OCI-LY7 (cell line): ENCODE measurements around the gene PTPRU. TPM values are rescaled to one million over a fixed set of nuclear protein-coding genes. Genes with fewer than 3 reads are reported as not detected.

Source experiments
- BruUV-seq: library from RNA; stranded (reverse); fragments of 400-500 nt; replicated peaks from 2 replicates; lab custom pipeline; 2021; lab: Mats Ljungman, UMichigan
- CTCF ChIA-PET: fragments of 300-600 bp; sonication (Branson Sonifier 250); formaldehyde crosslinking; loops from one replicate; lab custom pipeline; 2022; ENCODE audit warnings: antibody characterized with exemption; ENCODE audit not compliant: unreplicated experiment; lab: Charles Lee
- POLR2A ChIA-PET: fragments of 300-600 bp; sonication (Branson Sonifier 250); formaldehyde crosslinking; loops from one replicate; lab custom pipeline; 2022; ENCODE audit warnings: antibody characterized with exemption; lab: Charles Lee
- DNase-seq: peaks from one replicate; pipeline ENCODE4 v3.0.0-alpha.2; 2015; ENCODE audit warnings: low spot score
- H2AFZ ChIP-seq: fragments of 200-600 bp; sonication (generic), shearing (Covaris generic); 2 replicates; pipeline ENCODE4 v1.6.1; 2014; ENCODE audit warnings: mild to moderate bottlenecking, antibody characterized with exemption, low read length, moderate library complexity
- H3K27ac ChIP-seq: fragments of 200-600 bp; sonication (generic); 2 replicates; pipeline ENCODE4 v1.5.1; 2014; ENCODE audit warnings: mixed run types, low read depth, mild to moderate bottlenecking, moderate library complexity, low read length, inconsistent platforms; ENCODE audit not compliant: poor library complexity, severe bottlenecking
- H3K36me3 ChIP-seq: fragments of 200-600 bp; sonication (generic); 2 replicates; pipeline ENCODE4 v1.6.1; 2014; ENCODE audit warnings: mild to moderate bottlenecking, antibody characterized with exemption, low read length, moderate library complexity, mixed read lengths; ENCODE audit not compliant: insufficient read depth
- H3K4me1 ChIP-seq: fragments of 200-600 bp; sonication (generic); 2 replicates; pipeline ENCODE4 v1.5.1; 2014; ENCODE audit warnings: mild to moderate bottlenecking, low read length; ENCODE audit not compliant: insufficient read depth, poor library complexity, severe bottlenecking
- H3K4me2 ChIP-seq: fragments of 200-600 bp; sonication (generic); 2 replicates; pipeline ENCODE4 v1.6.1; 2014; ENCODE audit warnings: mild to moderate bottlenecking, low read length
- H3K4me3 ChIP-seq: fragments of 200-600 bp; sonication (generic); 2 replicates; pipeline ENCODE4 v1.5.1; 2014; ENCODE audit warnings: mild to moderate bottlenecking, low read depth, low read length; ENCODE audit not compliant: poor library complexity, severe bottlenecking
- H3K79me2 ChIP-seq: fragments of 200-600 bp; sonication (generic); 2 replicates; pipeline ENCODE4 v1.6.1; 2016; ENCODE audit warnings: low read depth, mild to moderate bottlenecking, low read length, moderate library complexity, mixed read lengths; ENCODE audit not compliant: insufficient read depth
- H3K9me2 ChIP-seq: fragments of 200-600 bp; sonication (generic); 2 replicates; pipeline ENCODE4 v1.6.1; 2016; ENCODE audit warnings: mild to moderate bottlenecking, low read length, mixed read lengths; ENCODE audit not compliant: insufficient read depth
- H3K9me3 ChIP-seq: fragments of 200-600 bp; sonication (generic); 2 replicates; pipeline ENCODE4 v1.6.1; 2014; ENCODE audit warnings: mild to moderate bottlenecking, mixed run types, low read length, mixed read lengths
- H4K20me1 ChIP-seq: fragments of 200-600 bp; sonication (generic); 2 replicates; pipeline ENCODE4 v1.6.1; 2014; ENCODE audit warnings: mild to moderate bottlenecking, antibody characterized with exemption, low read length, moderate library complexity, mixed read lengths; ENCODE audit not compliant: insufficient read depth
- CTCF ChIP-seq: fragments of 200-600 bp; sonication (generic); conservative IDR thresholded peaks from 2 replicates; pipeline ENCODE4 v1.5.1; 2014; ENCODE audit warnings: mild to moderate bottlenecking, antibody characterized with exemption, low read length, moderate library complexity, mixed read lengths
- EZH2phosphoT487 ChIP-seq: fragments of 200-600 bp; sonication (generic); IDR thresholded peaks from 2 replicates; pipeline ENCODE4 v1.6.1; 2018; ENCODE audit warnings: low read depth, borderline replicate concordance, mild to moderate bottlenecking, mixed run types, antibody characterized with exemption, low read length, moderate library complexity, mixed read lengths
- intact Hi-C: fragments of 100-400 bp; cut with micrococcal nuclease; formaldehyde crosslinking; loops from one replicate; pipeline ENCODE4 v1.10.0; 2022; ENCODE audit not compliant: unreplicated experiment
- total RNA-seq, 2 experiments: library from RNA; depleted of rRNA in 1 of 2; stranded (reverse); fragments of >200 nt in 1 of 2; shearing (Covaris generic) in 1 of 2; gene quantifications; 2 replicates each; pipeline ENCODE4 v1.2.3, GENCODE V29; 2014 to 2022

The PTPRU gene
- total RNA-seq, 2 experiments from 2014 or later = 2.5 to 4.6 TPM

- H3K9me2 ChIP-seq = no peaks in the 10 kb centered on the region
- H3K27ac ChIP-seq = no peak overlapping the region
- no peak overlapping the region for H3K4me2 ChIP-seq
- H3K9me3 ChIP-seq = no peaks in the 10 kb centered on the region
- no peak for DNase-seq
- no peaks in the 10 kb centered on the region for H3K79me2 ChIP-seq
- H3K36me3 ChIP-seq = peaks cover 12% of the 10 kb centered on the region; the same call in 1 of the 2 replicates
- H3K4me1 ChIP-seq = no peaks in the 10 kb centered on the region
- H3K4me3 ChIP-seq = no peak overlapping the region
- POLR2A ChIA-PET = no interaction called here
- H2AFZ ChIP-seq = no peak overlapping the region
- no TSS peak for BruUV-seq
- TF ChIP-seq EZH2phosphoT487 = no peak
- TF ChIP-seq CTCF = no peak
- no peaks in the 10 kb centered on the region for H4K20me1 ChIP-seq
- intact Hi-C loops = no loop called here
- CTCF ChIA-PET = interaction anchor here (0.6 kb wide), 1 partner anchor 148 kb away, joined by 3 read pairs; no protein-coding TSS in a partner anchor
These were observed 45.6 kb upstream of the PTPRU start for GRCh38 chr1:29190718-29191117.

GRCh38 chr1:29193879-29194455 lies 42.4 kb upstream of the PTPRU start:
- H3K4me3 ChIP-seq = no peak overlapping the region
- no peak overlapping the region for H2AFZ ChIP-seq
- BruUV-seq = no TSS peak
- H3K4me2 ChIP-seq = no peak overlapping the region
- ChIA-PET CTCF (no interaction called here), POLR2A (no interaction called here)
- H3K36me3 ChIP-seq = peaks cover 12% of the 10 kb centered on the region; the same call in 1 of the 2 replicates
- H4K20me1 ChIP-seq = no peaks in the 10 kb centered on the region
- intact Hi-C loops = no loop called here
- TF ChIP-seq CTCF = no peak
- TF ChIP-seq EZH2phosphoT487 = no peak
- no peaks in the 10 kb centered on the region for H3K9me2 ChIP-seq
- no peak overlapping the region for H3K27ac ChIP-seq
- H3K9me3 ChIP-seq = no peaks in the 10 kb centered on the region
- DNase-seq = no peak
- no peaks in the 10 kb centered on the region for H3K79me2 ChIP-seq
- H3K4me1 ChIP-seq = no peaks in the 10 kb centered on the region

GRCh38 chr1:29195881-29196291 lies 40.4 kb upstream of the PTPRU start:
- no peak overlapping the region for H3K27ac ChIP-seq
- peaks cover 23% of the 10 kb centered on the region for H3K36me3 ChIP-seq
- H2AFZ ChIP-seq = no peak overlapping the region
- no peak for TF ChIP-seq CTCF
- TF ChIP-seq EZH2phosphoT487 = no peak
- H3K9me3 ChIP-seq = no peaks in the 10 kb centered on the region
- intact Hi-C loops = no loop called here
- no peak overlapping the region for H3K4me2 ChIP-seq
- H3K79me2 ChIP-seq = no peaks in the 10 kb centered on the region
- H3K9me2 ChIP-seq = no peaks in the 10 kb centered on the region
- no peak overlapping the region for H3K4me3 ChIP-seq
- ChIA-PET CTCF (no interaction called here), POLR2A (interaction anchor here (0.6 kb wide), 1 partner anchor 108 kb away, joined by 4 read pairs; no protein-coding TSS in a partner anchor)
- DNase-seq = no peak
- H3K4me1 ChIP-seq = no peaks in the 10 kb centered on the region
- H4K20me1 ChIP-seq = no peaks in the 10 kb centered on the region
- BruUV-seq = no TSS peak
